OCI-LY1 (cell line): ENCODE measurements around the gene SNX20.

Experiments used
- CTCF ChIP-seq: fragments of 200-600 bp; sonication (generic), shearing (Covaris generic); IDR thresholded peaks from 2 replicates; pipeline ENCODE4 v1.5.1; 2017; ENCODE audit warnings: mild to moderate bottlenecking, antibody characterized with exemption, low read length, moderate library complexity, mixed read lengths
- EZH2 ChIP-seq: fragments of 200-600 bp; sonication (generic), shearing (Covaris generic); IDR thresholded peaks from 2 replicates; pipeline ENCODE4 v1.8.0; 2017; ENCODE audit warnings: borderline replicate concordance, mixed run types, mild to moderate bottlenecking, antibody characterized with exemption, low read length, moderate library complexity, mixed read lengths

DNA sequence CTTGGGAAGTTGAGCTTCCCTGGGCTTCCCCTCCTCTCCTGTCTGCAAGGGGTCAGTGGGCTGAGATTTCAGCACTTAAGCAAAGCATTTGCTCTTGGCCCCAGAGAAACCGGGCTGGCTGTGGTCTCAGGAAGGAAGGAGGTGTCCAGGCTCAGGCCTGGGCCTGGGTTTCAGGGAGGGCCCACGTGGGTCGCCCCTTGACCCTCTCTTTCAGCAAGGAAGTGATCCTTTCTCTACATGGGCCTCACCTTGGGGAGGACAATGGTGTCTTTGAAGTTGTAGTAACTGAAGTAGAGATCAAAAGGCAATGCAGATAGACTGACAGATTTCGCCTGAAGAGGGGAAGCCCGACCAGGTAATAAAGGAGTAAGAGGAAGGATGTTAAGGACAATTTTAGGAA lies 15.0 kb upstream of the SNX20 start:
- TF ChIP-seq CTCF (no peak), EZH2 (no peak)
